AG08396 (cell line): Measurements from ENCODE around the gene UQCRQ.
"Not testable (repeated sequence)": the region's sequence is repeated elsewhere in the genome, so short reads cannot be mapped to it uniquely, and the experiment has no call there.

Source experiments
- DNase-seq: peaks from one replicate; pipeline ENCODE4 v3.0.0; 2012; ENCODE audit warnings: low spot score, mixed read lengths

Gene UQCRQ

DNA sequence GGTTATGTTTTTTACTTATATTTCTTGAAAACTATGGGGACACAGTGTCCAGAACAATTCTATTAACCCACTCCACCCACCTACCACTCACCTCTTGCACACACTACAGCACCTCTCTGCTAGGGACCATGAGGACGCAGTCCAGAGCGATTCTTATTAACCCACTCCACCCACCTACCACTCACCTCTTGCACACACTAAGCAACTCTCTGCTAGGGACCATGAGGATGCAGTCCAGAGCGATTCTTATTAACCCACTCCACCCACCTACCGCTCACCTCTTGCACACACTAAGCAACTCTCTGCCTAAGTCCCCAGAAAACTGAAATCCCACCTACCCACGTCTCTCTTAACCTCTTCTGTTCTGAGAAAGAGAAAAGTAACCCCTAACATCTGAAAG lies 33.8 kb upstream of the UQCRQ start:
- no peak for DNase-seq

DNA sequence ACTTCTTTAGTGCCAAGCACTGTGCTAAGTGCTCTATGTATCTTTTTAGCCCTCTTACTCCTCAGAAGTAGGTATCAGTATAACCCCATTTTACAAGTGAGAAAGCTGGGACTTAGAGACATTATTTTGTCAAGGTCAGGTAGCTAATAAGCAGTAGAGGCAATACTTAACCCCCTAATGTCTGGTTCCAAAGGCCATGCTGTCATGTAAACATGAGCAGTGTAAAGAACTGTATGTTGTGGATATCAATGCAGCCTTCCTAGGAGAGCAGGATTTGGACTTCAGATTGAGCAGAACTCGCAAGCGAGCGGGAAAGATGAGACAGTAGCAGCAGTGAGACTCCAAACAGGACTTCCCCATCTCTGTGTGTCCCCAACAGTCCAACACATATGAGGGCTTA lies 32.4 kb upstream of the UQCRQ start:
- DNase-seq, result no peak

DNA sequence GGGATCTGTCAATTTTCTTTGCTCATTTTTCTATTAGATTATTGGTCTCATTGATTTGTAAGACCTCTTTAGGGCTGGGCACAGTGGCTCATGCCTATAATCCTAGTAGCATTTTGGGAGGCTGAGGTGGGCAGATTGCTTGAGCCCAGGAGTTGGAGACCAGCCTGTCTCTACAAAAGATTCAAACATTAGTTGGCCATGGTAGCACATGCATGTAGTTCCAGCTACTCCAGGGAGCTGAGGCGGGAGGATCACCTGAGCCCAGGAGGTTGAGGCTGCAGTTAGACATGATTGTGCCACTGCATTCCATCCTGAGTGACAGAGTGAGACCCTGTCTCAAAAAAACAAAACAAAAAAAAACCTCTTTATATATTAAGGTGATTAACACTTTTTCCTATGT lies 29.6 kb upstream of the UQCRQ start:
- no peak for DNase-seq

DNA sequence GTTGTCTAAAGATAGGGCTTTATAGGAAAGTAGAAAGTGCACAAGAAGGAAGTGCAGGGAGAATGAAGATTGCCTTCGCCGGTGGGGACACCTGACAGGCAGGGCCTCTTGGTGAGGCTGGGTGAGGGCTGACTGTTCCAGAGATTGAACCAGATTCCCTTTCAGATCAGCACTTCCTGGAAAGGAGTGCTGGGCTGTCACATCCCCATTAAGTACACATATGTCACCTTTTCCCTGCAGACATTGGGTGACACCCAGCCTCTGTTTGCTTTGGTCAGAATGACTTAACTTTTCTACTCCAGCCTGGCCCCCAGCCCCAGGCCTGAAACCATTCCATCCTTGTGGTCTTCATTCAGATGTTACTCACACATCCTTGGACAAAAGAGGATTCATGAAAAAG lies 28.6 kb upstream of the UQCRQ start:
- DNase-seq, result no peak

DNA sequence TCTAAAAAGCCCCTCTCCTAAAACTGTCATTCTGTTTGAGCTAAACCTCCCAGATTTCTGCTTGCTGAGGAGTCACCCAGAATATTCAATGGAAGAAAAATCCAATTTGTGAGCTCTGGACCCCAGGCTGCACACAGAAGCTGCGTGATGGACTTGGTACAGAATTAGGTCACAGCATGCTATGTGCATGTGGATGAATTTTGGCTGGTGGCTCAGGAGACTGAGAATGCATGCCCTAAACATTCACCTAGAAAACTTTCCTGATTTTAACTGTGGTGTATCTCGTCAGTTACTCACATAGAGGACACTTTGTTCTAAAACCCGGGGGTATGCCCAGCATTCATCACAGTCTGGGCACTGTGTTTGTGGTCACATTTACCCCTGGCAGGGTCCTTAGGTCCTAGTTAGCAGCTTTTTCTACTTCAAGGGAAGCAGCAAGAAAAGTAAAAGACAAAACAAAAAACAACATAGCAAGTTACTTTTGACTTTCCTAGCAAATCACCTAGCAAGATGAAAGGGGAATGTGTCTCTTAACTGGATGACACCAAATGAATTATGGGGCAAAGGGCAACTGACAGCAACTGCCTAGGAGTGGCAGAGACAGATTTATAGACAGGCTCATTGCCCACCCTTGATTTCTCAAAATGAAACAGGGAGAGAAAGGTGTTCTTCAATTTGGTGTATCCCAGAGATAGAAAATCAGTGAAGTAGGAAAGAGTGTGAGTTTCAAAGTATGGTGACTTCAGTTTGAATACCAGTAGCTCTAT lies 27.7 kb upstream of the UQCRQ start:
- no peak for DNase-seq

DNA sequence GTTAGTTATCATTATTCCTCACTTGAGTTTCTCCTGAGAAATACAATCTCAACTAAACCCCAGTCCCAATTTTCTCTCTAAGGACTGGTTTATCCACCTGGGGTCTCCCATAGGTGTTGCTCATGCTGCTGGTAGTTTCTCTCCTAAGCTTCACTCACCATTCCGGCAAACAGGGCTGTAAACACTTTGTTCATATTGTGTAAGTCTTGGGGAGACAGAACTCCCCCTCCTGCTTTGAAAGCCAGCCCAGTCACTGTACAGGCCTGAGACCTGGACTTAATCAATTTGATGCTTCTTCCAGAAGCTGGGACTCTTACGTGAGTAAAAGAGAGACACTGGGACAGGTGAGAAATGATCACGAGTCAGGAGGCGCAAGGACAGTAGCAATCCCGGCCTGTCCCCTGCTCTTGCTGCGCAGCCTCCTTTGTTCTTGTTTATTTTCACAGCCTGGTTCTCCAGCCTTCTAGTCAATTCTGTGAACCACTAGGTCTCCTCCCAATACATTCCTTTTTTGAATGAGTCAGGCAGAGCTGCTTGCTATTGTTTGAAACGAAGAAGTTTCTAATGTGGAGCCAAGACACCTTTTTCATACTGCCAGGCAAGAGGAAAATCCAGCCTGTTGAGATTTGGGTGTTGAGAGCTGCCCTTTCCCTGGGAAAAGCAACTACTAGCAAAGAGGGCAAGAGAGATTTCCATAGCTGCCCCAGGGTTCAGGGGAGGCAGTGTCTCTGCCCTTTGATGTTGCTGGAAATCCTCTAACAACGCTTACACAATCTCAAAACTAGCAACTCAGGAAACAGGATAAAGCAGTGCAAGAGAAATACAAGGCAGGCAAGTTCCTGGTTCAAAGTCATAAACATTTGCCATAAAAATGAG lies 26.8 kb upstream of the UQCRQ start:
- peak; percentile 68 for DNase-seq

DNA sequence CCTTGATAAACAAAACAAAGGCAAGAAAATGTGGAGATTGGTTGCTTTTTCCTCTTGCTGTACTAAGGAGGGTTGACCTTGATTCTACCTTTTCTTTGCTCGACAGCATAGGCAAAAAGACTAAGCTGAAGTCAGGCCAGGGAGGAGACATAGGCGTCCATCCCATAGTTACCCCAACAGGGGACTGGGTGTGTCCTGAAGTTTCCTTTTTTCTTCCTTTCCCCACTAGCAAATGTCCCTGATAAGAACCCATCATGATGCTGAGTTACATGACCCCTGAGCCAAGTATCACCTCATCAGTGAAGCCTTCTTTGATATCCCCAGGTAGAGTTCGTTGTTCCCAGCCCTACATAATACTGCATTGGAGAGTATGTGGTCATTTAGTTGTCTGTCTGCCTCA lies 26.1 kb upstream of the UQCRQ start:
- DNase-seq, result no peak

DNA sequence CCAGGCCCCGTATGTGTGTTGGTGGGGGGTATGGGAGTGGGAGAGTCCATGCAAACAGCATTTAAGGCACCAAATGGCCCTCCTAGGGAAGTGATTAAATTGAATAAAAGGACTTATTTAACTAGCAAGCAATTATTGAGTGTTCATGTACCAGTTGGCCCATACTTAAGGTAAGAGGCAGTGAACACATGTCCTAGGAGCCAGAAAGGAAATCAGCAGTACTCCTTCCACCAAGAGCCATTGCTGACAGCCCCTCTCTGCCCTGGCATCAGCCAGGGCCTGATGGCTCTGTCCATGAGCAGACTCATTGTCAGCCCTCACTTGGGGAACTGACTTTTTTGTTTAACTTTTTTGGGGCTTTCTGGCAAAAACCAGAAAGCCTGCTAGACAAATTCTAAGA lies 25.5 kb upstream of the UQCRQ start:
- no peak for DNase-seq

DNA sequence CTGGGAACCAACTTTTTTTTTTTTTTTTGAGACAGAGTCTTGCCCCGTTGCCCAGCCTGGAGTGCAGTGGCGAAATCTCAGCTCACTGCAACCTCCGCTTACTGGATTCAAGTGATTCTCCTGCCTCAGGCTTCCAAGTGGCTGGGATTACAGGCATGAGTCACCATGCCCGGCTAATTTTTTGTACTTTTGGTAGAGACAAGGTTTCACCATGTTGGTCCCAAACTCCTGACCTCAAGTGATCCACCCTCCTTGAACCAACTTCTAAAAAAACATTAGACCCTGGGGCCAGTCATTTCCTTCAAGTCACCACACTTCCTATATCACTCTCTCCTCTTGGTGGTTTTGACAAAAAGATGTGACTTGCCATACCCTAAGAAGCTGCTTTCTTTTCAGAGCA lies 25.1 kb upstream of the UQCRQ start:
- no peak for DNase-seq

DNA sequence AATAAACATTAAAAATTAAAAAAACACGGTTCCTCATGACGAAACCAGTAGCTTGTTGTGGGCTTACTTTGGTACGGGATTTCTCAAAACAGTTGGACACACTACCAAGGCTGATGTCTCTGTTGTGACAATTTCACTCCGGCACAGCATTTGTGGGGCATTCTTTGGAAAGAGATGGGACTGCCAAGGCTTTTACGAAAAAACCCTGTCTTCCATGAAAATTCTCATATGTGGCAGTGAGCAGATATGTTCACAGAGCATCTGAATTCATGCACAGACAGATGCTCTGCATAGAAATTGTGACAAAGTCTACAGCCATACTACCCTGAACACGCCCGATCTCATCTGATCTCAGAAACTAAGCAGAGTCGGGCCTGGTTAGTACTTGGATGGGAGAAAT lies 18.2 kb upstream of the UQCRQ start:
- DNase-seq, result no peak

DNA sequence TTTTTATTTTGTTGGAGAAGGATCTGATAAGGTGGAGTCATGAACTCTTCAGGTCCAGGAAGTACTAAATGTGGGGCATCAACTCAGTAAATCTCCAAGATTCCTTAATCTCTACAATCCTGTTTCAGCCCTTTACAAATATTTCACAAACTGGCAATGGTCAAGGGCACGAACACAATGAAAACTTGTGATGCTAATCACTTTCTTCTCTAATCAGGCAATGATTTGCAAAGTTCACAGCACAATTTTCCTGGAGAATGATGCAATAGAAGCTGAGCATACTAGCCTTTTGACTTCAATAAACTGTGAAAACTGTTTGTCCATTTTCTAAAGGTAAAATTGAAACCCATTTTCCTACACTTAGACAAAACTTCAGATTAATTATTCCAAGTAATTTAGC lies 17.1 kb upstream of the UQCRQ start:
- no peak for DNase-seq

DNA sequence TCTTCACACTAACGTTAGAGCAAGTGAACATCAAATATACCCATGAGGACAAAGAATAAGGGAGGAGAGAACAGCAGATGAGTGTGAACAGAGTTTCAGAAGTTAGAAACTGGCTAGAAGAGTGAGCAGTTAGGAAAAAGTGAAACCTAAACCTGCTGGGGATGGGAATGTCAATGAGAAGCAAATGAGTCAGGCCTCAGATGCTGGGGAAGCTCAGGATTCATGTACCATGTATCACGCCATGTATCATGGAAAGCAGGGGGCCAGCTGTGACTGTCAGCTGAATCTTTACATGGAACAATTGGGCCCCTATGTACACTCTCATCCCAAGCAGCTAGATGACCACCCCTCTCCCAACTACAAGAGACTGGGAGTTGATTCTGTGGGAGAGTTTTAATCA lies 16.4 kb upstream of the UQCRQ start:
- peak; percentile 55 for DNase-seq

DNA sequence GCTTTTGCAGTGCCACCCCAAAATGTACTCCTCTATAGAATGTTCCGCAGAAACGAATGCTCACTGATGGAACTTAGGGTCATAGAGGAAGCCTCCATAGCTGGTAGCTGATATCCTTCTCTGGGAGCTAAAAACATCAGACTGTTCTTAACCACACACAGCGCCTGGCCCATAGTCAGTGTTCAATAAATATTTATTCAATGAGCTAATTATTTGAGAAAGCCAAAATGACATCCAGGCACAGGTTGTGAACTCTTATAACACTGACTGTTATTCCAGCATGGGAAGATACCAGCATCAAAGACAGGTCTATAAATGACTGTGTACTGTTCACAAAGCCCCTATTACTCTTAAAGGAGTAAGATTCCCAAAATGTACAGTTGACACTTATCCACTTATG lies 13.1 kb upstream of the UQCRQ start:
- DNase-seq, result no peak

DNA sequence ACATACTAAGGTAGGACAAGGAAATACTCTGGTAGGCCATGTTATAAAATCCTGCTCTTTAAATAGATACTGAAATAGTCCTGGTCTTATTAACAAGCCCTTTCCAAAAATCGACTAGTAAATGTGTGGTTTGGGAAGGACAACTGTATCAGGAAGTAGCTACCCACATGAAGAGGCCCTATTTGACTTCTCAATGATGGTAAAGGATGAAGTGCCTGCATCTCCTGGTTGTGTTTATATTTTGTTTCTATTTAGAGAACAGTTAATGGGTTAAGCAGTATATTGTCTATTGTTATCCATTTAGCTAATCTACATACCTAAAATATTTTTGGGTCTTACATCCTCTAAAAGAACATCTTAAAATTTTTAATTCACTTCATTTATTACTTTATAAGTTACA lies 12.7 kb upstream of the UQCRQ start:
- no peak for DNase-seq

DNA sequence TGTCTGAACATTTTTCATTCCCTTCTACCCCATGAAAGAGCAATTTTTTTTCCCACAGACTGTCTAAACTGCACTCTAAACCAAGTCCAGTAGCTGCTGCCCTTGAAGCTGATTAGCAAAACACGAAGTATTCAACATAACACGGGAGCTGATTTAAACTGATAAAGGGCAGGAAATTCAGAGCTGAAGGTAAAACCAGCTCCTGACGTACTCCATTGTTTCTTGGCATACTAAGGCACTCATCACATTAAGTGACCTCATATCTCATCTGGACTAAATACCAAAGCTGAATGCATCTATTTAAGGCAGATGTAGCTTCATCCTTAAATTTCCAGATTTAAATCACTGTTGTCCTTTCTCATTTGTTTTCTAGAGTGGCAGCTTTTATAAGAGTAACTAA lies 12.1 kb upstream of the UQCRQ start:
- no peak for DNase-seq

DNA sequence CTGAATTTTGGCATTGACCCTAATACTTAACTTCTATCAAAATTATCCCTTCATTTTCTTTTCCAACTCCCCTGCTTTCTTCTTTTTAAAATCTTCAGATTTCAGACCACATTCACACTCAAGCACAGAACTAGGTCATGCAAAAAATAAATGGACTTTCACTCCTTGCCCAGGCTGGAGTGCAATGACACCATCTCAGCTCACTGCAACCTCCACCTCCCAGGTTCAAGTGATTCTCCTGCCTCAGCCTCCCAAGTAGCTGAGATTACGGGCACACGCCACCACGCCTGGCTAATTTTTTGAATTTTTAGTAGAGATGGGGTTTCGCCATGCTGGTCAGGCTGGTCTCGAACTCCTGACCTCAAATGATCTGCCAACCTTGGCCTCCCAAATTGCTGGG lies 11.4 kb upstream of the UQCRQ start:
- DNase-seq, result not testable (repeated sequence)

DNA sequence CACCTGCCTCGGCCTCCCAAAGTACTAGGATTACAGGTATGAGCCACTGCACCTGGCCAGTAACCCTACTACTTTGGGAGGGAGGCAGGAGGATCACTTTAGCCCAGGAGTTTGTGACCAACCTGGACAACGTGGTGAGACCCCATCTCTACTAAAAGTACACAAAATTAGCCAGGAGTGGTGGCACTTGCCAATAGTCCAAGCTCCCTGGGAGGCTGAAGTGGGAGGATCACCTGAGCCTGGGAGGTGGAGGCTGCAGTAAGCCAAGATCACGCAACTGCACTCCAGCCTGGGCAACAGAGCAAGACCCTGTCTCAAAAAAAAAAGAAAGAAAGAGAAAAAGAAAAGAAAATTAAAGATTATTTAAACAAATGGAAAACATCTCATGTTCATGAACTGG lies 10.4 kb upstream of the UQCRQ start:
- no peak for DNase-seq

DNA sequence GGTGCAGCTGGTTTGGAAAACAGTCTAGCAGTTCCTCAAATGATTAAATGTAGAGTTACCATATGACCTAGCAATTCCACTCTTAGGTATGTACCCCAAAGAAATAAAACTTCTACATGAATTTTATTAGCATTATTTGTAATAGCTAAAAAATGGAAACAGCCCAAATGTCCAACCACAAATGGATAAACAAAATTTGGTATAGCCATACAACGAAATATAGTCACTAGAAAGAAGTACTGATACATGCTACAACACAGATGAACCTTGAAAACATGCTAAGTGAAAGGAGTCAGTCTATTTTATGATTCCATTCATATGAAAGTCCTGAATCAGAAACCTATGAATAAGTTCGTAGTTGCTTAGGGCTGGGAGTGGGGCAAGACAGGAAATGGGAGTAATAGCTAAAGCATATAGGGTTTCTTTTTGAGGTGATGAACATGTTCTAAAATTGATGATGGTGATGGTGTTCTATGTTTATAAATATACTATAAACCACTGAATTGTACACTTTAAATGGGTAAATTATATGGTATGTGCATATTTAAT lies 6.5 kb upstream of the UQCRQ start:
- DNase-seq, result no peak

DNA sequence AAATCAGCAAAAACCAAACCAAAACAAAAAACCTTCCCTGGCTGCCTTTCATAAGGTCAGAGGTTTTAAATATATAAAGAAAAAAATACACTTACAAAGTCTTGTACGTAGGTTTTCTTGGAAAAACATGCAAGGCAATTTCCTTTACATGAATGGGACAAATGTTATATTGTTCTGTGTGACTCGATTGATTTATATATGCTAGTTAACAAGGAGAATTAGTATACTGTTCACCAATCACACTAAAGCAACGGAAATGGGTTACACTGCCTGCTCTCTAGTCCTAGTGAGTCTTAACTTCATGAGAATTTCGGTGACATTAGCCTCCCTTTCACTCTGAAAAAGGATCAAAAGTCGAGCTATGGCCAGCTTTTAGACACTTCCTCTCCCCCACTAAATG lies 5.7 kb upstream of the UQCRQ start:
- DNase-seq, result no peak

DNA sequence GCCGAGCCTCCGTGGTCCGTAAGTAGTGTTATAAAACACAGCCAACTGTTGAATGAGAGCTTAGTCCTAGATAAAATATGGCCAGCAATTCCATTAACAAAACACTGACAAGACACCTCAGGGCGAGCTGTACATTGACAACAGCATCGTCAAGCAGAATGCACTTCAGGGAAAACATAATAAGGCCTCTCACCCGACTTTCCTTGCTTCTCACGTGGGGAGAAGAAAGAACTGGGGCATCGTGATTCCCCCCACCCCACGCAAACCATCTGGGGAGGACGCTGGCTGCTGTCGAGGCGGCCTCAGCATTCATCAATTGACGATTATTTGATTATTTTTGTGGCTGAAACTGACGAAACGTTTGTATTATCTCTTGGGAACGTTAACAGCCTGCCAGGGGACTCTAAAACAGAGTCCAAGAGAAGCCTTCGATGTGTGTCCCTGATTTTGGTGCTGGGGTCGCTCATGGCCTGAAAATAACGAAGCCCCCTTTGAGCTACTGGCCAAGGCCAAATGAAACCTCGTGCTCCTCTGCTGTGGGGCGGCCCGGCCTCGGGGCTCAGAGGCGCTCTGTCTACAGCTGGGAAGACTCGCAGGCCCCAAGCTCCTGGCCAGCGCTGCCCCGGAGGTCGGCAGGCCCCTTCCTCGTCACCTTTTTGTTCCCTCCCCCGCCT lies 637 bp upstream of the UQCRQ start:
- no peak for DNase-seq

DNA sequence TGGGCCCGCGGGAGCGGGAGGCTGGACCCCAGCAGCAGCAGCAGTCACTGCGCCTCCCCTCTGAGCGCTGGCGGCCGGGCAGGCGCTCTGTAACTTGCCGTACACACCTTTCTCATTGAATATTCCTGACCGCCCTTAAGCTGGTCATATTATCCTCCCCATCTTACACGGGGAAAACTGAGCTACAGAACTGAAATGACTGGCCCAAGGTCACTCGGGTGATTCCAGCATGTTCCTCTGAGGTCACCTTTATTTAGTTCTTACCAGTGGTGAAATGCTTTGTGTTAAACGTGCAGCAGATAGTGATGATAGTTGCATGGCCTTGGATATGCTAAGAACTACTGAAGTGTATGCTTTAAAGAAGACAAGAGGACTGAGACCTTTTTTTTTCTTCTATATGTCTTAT lies 607 bp downstream of the UQCRQ start:
- no peak for DNase-seq

DNA sequence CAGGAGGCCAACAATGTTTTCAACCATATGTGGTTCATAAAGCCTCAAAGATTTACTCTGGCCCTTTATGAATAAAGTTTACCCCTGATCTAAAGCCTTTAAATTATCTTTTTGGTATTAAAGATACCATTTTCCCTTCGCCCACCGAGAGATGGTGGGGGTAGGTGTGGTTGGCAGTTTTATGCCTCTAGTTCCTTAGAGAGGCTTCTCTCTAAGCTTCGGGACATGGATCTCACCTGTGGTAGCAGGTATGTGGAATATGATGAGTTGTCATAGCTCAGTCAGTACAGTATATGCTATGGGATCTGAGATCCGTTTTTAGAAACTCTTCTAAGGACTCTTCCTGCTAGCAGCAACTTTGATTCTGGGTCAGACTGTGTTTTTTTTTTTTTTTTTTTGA lies 2.3 kb downstream of the UQCRQ start:
- no peak for DNase-seq

DNA sequence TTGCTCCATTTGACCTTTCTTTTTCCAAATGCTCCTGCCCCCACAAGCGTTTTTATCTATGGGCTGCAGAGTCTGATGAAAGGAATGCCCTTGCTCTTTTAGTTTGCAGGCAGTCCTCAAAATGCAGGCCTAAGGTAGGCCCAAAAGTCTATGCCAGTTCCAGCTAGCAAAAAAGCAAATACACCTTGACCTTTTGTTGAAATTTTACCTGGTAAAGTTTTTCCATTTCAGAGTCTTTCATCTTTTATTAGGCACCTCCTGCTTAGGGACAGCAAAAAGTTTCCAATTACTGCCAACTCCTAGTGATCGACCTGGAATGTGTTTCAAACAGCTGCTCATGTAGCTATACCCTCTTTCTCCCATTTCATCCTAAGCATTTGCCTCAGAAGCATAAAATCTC lies 4.4 kb downstream of the UQCRQ start:
- no peak for DNase-seq
